CD4-positive, alpha-beta T cell treated with Interleukin-1 beta for 1 hour (primary cell): Measurements from ENCODE around the gene RHD.
A peak's percentile ranks its signal among the peaks of the same experiment; 100 is the strongest.
"Not testable (repeated sequence)": the region's sequence is repeated elsewhere in the genome, so short reads cannot be mapped to it uniquely, and the experiment has no call there.

ENCODE experiments used
- DNase-seq, 2 donors: peaks; one replicate each; pipeline ENCODE4 v3.0.0-alpha.2; 2020 to 2022

RHD gene

DNA sequence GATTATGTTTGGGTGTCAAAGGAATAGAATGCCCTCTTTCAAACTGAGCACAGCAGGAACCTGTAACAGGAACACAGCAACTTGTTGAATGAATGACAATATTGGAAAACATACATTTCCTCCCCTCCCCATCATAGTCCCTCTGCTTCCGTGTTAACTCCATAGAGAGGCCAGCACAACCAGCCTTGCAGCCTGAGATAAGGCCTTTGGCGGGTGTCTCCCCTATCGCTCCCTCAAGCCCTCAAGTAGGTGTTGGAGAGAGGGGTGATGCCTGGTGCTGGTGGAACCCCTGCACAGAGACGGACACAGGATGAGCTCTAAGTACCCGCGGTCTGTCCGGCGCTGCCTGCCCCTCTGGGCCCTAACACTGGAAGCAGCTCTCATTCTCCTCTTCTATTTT lies at the start of gene RHD:
RHD (plus strand) TSS at position 272 of the 400 bp plus-strand sequence; CDS start at position 311, 39 bp downstream.
- DNase-seq, result not testable (repeated sequence)

DNA sequence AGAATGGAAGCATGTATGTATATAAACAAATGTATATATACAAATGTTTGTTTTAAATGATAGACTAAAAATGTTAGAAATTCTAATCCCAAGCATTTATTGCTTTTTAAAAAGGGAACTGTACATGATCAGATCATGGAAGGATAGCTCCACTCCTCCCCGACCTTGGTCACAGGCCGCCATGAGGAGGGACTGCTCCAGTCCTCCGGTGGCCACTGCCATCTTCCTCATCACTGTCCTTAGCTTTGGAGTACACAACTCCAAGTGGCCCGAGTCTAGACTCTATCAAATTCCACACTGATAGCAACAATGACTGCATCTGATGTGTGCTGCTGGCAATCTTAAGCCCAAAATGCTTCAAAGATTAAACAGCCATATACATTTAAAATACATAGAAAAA lies 49.7 kb upstream of the RHD start:
- DNase-seq, result no peak

DNA sequence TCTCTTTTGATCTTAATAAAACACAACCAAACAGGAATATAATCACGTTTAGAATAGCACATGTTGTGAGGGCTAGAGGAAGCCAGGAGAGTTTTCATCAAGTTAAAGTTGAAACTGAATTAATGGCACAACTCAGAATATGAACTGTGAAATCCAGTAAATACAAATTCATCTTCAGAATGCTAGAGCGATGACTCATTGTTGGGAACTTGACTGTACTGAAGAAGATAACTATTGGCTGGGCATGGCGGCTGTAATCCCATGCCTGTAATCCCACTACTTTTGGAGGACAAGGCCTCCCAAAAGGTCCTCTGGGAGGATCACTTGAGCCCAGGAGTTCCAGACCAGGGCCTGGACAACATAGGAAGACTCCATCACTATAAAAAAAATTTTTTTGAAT lies 48.8 kb upstream of the RHD start:
- DNase-seq, result no peak

DNA sequence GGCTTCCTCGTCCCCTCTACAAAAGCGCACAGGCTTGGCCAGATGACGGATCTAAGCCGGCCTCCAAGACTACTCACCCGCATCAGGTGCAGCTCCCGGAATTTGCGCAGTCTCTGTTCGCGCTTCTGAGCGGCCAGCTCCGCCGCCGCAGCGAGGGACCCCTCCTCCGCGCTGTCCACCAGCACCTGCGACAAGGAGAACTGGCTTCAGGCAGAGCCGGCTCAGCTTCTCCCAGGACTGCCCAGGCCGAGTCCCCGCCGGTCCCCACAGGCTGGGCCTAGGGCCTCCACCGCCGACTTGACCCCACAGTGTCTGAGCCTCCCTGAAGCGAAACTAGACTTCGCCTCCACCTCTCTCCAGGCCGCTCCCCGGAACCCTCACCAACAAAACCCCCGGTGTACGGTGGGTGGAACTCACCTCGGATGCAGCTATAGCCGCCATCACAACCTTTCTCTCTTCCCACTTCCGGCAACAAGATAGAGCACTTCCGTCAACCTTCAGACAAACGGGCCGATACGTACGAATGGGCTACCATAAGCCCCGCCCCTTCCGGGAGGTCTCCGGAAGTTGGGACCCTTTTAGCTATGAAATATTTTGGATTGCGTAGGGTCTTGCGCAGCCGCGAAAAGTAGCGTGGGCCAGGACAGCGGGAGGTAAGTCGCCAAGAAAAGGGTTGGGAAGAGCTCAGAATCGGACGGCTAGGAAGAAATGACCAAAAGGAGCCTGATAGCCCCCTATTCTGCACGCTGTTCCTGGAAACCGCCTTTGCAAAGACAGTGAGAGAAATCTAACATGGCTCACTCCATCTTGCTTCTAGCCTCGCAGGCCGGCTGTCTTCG lies 40.1 kb upstream of the RHD start, which contains the start of gene SYF2:
SYF2 (minus strand) TSS at position 476 of the 839 bp plus-strand sequence; CDS start at position 441, 35 bp downstream.
- peak; percentile 92 to 93 for DNase-seq

DNA sequence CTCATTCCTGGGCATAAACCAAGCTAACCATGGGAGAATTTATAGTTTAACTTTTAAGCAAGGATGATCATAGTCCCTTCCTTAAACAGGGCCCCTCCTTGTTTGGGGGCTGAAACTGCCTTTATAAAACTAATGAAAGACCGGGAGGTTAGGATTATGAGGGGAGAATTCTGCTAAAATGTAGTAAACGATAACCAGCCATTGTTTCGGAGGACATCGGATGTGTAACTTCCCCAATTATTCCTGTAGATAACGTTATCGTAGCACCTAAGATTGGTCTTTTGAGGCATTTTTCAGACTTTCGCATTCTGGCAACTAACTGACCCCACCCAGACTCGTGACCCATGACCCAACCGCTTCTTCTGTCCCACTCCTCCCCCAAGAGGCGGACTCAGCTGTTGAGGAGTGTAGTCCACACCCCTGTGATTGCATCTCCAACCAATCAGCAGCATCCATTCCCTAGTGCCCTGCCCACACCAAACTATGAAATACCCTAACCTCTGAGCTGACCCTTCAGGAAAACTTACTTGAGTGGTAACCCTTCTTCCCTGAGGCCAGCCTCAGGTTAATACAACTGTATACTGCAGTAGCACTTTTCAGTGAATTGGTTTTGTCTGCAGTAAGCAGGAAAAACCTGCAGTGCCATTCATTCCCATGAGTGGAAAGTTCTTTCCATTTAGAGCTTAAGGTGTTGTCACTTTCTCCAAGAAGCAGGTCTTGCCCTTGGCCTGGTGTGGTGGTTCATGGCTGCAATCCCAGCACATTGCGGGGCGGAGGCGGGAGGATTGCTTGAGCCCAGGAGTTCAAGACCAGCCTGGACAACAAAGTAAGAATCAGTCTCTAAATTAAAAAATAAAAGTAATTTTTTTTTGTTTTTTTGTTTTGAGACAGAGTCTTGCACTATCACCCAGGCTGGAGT lies 39.2 kb upstream of the RHD start:
- peak; percentile 81 to 86 for DNase-seq

- not testable (repeated sequence) for DNase-seq
Observed at GRCh38 chr1:25235411-25235810, 36.9 kb upstream of the RHD start.

DNA sequence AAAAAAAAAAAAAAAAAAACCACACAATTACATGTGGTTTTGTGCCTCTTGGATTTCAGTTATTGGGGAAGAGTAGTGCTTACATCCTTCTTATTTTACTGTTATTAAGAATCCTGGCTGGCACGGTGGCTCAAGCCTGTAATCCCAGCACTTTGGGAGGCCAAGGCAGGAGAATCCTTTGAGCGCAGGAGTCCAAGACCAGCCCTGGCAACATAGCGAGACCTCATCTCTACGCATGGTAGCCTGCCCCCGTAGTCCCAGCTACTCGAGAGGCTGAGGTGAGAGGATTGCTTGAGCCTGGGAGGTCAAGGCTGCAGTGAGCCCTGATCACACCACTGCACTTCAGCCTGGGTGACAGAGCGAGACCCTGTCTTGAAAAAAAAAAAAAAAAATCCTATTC lies 36.0 kb upstream of the RHD start:
- DNase-seq, result not testable (repeated sequence)

DNA sequence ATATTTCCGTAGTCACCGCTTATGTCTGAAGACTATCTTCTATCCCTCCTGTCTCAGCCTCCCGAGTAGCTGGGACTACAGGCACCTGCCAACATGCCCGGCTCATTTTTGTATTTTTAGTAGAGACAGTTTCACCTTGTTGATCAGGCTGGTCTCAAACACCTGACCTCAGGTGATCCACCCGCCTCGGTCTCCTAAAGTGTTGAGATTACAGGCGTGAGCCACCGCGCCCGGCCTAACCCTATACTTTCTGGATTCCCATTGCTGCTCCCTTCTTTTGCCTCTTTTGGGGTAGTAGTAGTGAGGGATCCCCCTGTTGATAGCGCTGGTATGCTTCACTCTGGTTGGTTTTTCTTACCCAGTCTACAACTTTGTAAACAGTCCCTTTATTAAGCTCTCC lies 34.3 kb upstream of the RHD start:
- no peak for DNase-seq

GRCh38 chr1:25239681-25240541 lies 32.4 kb upstream of the RHD start:
- peak; percentile 93 to 94 for DNase-seq

- DNase-seq, result no peak
Observed at GRCh38 chr1:25243907-25244306, 28.4 kb upstream of the RHD start.

DNA sequence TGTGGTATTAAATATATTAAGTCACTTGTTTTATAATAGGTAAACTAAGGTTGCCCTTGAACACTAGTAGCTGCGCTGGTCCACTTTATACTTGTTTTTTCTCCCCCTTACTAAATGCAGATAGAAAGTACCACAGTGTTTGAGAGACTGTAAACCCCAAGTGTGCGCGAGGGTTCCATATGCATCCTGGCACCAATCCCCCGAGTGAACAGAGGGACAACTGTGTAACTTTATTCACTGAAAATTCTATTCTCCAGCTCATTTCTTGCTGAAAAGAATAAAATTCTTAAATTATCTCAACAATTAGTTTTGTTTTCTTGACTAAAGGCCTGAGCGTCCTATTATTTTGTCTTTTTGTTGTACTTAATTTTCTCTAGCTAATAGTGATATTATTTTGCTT lies 26.9 kb upstream of the RHD start:
- no peak for DNase-seq

DNA sequence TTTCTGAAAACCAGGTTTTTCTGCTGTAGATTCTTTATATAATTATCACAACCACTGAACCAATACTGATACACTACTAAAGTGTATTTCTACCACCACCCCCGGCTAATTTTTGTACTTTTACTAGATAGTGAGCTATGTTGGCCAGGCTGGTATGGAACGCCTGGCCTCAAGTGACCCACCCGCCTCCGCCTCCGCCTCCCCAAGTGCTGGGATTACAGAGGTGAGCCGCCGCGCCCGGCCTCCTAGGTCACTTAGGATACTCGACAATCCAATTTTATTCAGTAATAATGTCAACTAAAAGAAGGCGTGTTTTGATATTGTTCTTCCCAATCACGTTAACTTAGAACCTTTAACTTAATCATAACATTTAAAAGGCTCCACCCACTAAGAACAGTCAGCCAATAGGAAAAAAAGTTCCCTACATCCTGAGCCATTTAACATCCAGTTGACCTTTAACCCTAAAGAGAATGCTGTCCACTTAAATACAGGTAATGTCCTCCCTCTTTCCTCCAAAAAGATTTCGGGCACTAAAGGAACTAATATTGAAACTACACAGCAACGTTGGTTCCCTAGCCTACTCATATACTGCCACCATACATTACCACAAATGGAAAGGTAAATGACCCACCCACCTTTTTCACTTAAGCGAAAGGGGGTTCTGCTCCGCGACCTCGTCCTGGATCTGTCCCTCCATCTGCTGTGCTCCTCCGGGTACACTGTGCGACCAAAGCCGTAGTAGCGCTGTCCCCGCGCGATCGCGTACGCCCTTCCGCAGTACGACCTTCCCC lies 26.3 kb upstream of the RHD start:
- no peak for DNase-seq

- DNase-seq, result peak; percentile 8 to 37
Observed at GRCh38 chr1:25246600-25247023, 25.7 kb upstream of the RHD start.

- DNase-seq, result peak; percentile 100
Observed at GRCh38 chr1:25247024-25247828, 25.1 kb upstream of the RHD start, which contains the start of gene RSRP1. Gene RSRP1, minus strand, starts transcription at chr1:25247454. Its CDS starts 491 bp downstream, at chr1:25246963.

DNA sequence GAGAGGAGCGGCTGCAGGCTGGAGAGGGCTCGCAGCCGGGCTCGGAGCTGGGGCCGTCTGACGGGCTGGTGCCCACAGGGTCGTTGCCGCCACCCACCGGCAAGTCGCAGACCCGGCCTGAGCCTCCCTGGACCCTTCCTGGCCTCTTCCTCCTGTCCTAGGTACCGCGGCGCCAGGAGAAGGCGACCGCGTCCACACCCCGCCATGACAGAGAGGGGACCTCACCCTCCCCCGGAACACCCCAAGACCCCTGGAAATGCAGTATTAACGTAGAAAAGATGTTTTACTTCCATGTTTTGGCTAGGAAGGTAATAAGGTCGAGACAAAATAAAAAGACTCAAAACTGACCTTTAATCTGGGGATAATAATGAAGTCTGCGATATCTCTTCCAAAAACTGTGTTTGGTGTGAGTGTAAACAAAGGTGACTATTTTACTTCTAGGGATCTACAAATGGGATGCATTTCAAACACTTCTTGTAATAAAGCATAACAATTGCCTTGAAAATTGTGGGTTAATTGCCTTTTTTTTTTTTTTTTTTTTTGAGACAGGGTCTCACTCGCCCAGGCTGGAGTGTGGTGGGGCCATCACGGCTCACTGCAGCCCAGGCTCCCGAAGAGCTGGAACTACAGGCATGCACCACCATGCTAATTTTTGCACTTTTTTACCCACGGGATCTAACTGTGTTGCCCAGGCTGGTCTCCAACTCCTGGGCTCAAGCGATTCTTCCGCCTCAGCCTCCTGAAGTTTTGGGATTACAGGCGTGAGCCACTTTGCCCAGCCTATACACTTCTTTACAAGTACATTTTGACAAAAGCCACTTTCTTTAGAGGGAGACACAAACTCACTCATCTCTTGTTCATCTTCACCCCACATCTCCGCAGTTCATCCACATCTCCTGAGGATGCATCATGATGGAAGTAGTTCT lies 24.2 kb upstream of the RHD start:
- no peak for DNase-seq

DNA sequence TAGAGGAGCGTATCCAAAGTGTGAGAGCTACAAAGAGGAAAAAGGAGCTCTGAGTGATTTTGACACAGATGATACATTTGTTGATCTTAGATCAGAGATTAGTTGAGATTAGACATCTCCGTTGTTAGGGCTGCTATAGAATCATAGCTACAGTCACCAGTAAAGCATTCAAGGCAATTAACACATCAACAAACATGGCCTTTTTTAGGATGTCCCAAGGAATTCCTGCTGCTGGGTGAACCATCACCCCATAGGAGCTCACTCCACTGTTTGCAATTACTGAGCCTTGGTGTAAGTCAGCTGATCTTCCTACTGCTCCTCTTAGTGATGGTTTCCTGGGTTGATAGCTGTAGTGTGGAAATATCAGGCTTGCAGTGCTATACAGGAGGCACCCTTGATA lies 18.4 kb upstream of the RHD start:
- no peak for DNase-seq

DNA sequence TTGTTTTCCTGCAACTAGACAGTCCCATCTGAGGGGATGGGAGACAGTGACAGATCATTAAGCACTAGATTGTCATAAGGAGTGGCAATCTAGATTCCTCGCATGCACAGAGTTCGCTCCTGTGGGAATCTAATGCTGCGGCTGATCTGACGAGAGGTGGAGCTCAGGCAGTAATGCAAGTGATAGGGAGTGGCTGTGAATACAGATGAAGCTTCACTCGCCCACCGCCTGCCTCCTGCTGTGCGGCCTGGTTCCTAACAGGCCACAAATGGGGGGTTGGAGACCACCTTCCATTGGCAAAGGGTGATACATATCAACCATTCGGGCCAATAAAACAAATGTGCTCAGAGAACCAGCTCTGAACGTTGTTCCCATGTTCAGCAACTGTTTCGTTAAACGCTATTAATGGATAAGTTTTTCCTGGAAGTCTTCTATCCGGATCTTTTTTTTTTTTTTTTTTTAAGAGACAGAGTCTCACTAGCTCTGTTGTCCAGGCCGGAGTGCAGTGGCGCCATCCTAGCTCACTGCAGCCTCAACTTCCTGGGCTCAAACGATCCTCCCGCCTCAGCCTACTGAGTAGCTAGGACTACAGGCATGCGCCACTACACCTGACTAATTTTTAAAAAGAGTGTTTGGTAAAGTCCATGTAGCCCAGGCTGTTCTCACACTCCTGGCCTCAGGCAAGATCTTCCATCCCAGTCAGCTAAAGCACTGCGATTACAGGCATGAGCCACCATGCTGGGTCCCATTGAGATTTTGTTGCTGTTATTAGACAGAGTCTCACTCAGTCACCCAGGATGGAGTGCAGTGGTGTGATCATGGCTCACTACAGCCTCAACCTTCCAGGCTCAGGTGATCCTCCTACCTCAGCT lies 16.4 kb upstream of the RHD start:
- DNase-seq, result no peak

DNA sequence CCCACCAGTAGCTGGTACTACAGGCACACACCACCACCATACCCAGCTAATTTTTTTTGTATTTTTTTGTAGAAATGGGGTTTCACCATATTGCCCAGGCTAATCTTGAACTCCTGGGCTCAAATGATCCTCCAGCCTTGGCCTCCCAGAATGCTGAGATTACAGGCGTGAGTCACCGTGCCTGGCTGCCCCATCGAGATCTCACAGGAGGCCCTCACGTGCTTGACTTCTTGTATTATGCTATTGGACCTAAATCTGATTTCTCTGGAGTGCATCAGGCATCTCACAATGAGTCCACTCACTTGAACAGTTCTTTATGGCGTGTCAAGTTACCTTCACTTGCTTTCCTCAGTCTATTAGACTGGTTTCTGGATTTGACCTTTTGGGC lies 15.7 kb upstream of the RHD start:
- DNase-seq, result no peak

- DNase-seq, result no peak
Observed at GRCh38 chr1:25257196-25257595, 15.1 kb upstream of the RHD start.
